HL-60 (cell line): ENCODE results near the gene ACSL6.

Experiments used
- DNase-seq, 2 experiments: peaks; one replicate each; pipeline ENCODE4 v3.0.0-alpha.2; 2010 to 2020; ENCODE audit warnings: low read depth in 1 of 2, low spot score in 1 of 2
- H3K27ac ChIP-seq: fragments of 250-450 bp; sonication (Bioruptor Pico); replicated peaks from 2 replicates; pipeline ENCODE4 v1.5.1; 2020; ENCODE audit warnings: mild to moderate bottlenecking, moderate library complexity
- H3K27me3 ChIP-seq: fragments of 250-450 bp; sonication (Bioruptor Pico); 2 replicates; pipeline ENCODE4 v1.5.1; 2021; ENCODE audit warnings: mild to moderate bottlenecking, moderate library complexity; ENCODE audit not compliant: insufficient read depth, poor library complexity, severe bottlenecking
- H3K4me3 ChIP-seq: replicated peaks from 2 replicates; pipeline ENCODE4 v1.5.1; 2011; ENCODE audit warnings: mild to moderate bottlenecking, control low read depth, low read length; ENCODE audit not compliant: insufficient read depth
- GABPA ChIP-seq: IDR thresholded peaks from 2 replicates; pipeline ENCODE4 v1.6.1; 2012; ENCODE audit warnings: low read depth
- POLR2AphosphoS5 ChIP-seq: IDR thresholded peaks from 2 replicates; pipeline ENCODE4 v1.6.1; 2012; ENCODE audit warnings: low read depth
- SPI1 ChIP-seq: IDR thresholded peaks from 2 replicates; pipeline ENCODE4 v1.6.1; 2012; ENCODE audit warnings: low read depth, mild to moderate bottlenecking, borderline replicate concordance
- TF ChIP-seq, protein P1 (sequence below): IDR thresholded peaks from one replicate; pipeline ENCODE4 v1.5.1; 2011; ENCODE audit warnings: low read length, control low read depth, inconsistent platforms; ENCODE audit not compliant: insufficient read depth
- TF ChIP-seq, protein P2 (sequence below): IDR thresholded peaks from 2 replicates; pipeline ENCODE4 v1.6.1; 2012; ENCODE audit warnings: low read depth; ENCODE audit not compliant: insufficient replicate concordance

ACSL6 gene

DNA sequence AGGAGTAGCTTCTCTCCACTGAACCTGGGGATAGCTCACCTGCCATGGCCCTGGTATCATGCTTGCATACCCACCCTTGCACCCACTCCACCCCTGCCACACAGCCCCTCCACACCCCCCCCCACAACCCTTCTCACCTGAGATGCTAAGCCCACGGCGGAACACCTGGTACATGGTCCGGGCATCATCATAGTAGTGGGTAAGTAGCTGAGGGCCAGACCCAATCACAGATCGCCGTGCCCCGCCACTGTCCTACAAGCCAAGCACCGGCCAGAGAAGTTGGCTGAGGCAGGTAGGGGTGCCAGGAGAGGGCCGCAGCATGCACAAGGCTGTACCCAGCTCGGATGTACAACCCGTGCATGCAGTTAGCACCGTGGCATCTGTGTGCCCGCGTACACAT is 20.7 kb downstream of the ACSL6 start:
- Histone ChIP-seq H3K27ac (no peak overlapping the region), H3K27me3 (no peaks in the 10 kb centered on the region), H3K4me3 (no peak overlapping the region)
- TF ChIP-seq, protein P1, sequence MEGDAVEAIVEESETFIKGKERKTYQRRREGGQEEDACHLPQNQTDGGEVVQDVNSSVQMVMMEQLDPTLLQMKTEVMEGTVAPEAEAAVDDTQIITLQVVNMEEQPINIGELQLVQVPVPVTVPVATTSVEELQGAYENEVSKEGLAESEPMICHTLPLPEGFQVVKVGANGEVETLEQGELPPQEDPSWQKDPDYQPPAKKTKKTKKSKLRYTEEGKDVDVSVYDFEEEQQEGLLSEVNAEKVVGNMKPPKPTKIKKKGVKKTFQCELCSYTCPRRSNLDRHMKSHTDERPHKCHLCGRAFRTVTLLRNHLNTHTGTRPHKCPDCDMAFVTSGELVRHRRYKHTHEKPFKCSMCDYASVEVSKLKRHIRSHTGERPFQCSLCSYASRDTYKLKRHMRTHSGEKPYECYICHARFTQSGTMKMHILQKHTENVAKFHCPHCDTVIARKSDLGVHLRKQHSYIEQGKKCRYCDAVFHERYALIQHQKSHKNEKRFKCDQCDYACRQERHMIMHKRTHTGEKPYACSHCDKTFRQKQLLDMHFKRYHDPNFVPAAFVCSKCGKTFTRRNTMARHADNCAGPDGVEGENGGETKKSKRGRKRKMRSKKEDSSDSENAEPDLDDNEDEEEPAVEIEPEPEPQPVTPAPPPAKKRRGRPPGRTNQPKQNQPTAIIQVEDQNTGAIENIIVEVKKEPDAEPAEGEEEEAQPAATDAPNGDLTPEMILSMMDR = no peak
- TF ChIP-seq POLR2AphosphoS5 (no peak), SPI1 (no peak)
- no peak for DNase-seq

DNA sequence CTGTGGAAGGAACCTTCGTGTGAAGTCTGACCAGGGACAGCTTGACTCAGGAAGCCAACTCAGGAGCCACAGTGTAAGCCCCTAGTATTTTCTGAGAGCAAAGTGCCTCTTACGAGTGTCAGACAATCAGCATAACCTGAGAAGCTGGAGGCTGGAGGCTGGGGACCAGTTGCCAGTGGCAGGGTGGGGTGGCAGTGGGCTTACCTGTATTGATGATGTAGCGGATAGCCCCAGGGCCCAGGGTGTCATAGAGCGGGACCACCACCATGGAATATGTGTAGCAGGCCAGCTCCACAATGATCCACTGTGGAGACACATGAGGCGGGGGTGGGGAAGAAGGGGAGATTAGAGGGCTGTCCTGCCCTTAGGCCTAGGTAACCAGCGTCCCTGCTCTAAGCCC is 22.9 kb downstream of the ACSL6 start:
- Histone ChIP-seq H3K4me3 (no peak overlapping the region), H3K27me3 (no peaks in the 10 kb centered on the region), H3K27ac (no peak overlapping the region)
- no peak for DNase-seq
- TF ChIP-seq SPI1 (no peak), POLR2AphosphoS5 (no peak)
- TF ChIP-seq, protein P2, sequence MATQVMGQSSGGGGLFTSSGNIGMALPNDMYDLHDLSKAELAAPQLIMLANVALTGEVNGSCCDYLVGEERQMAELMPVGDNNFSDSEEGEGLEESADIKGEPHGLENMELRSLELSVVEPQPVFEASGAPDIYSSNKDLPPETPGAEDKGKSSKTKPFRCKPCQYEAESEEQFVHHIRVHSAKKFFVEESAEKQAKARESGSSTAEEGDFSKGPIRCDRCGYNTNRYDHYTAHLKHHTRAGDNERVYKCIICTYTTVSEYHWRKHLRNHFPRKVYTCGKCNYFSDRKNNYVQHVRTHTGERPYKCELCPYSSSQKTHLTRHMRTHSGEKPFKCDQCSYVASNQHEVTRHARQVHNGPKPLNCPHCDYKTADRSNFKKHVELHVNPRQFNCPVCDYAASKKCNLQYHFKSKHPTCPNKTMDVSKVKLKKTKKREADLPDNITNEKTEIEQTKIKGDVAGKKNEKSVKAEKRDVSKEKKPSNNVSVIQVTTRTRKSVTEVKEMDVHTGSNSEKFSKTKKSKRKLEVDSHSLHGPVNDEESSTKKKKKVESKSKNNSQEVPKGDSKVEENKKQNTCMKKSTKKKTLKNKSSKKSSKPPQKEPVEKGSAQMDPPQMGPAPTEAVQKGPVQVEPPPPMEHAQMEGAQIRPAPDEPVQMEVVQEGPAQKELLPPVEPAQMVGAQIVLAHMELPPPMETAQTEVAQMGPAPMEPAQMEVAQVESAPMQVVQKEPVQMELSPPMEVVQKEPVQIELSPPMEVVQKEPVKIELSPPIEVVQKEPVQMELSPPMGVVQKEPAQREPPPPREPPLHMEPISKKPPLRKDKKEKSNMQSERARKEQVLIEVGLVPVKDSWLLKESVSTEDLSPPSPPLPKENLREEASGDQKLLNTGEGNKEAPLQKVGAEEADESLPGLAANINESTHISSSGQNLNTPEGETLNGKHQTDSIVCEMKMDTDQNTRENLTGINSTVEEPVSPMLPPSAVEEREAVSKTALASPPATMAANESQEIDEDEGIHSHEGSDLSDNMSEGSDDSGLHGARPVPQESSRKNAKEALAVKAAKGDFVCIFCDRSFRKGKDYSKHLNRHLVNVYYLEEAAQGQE = no peak
- TF ChIP-seq, protein P1 = no peak

DNA sequence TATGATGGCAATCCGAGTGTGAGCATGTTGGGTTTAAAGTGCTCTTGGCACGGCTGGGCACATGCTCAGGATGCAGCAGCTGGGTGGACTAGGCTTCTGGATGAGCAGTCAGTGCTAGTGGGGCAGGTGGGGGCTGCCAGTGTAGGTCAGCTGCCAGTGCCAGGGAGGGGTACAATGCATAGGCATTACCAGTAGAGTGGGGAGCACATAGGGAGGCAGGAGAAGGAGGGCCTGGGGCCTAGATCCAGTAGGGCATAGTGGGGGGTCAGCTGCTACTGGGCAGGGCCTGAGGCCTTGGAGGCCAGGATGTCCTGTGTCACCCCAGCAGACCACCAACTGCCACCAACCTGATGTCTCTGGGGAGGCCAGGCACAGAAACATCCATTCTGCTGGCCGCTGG is 24.2 kb downstream of the ACSL6 start:
- Histone ChIP-seq H3K4me3 (no peak overlapping the region), H3K27ac (no peak overlapping the region), H3K27me3 (no peaks in the 10 kb centered on the region)
- TF ChIP-seq GABPA (no peak), POLR2AphosphoS5 (no peak), SPI1 (no peak)
- TF ChIP-seq, protein P2 = no peak
- TF ChIP-seq, protein P1 = no peak
- DNase-seq = no peak

DNA sequence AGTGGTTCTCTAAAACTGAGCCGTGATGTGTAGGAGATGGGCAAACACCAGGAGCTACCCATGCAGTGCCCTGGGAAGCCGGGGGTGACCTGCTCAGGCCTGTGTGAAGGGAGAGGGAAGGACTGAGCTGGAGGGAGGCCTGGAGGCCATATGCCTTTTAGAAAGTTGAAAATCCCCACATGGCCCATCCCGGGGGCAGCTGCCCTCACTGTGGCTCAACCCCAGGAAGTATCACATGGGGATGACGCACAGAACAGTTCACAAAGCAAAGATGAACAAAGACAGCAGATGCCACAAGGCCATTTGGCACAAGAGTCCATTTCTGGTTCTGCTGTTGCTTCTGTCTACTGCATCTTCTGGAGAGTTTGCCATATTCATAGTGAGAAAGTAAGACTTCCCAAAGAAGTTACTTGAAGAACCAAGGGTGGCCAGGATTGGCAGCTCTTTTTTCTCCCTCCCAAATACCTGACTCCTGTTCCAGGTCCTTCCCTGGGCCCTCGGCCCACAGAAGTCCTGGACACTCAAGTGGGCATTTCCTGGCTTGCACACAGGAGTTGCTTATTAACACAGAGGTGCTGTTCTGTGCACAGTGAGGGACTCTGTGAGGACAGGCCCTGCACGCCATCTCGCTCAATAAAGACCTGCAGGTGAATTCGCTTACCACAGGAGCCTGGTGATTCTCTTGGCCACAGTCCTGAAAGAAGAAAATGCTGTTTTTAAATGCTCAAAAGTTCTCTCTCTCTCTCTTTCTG is 25.1 kb downstream of the ACSL6 start:
- no peak overlapping the region for H3K4me3 ChIP-seq
- H3K27ac ChIP-seq = no peak overlapping the region
- no peak for DNase-seq
- no peaks in the 10 kb centered on the region for H3K27me3 ChIP-seq
- TF ChIP-seq, protein P1 = no peak
- TF ChIP-seq, protein P2 = no peak
- no peak for TF ChIP-seq SPI1
- no peak for TF ChIP-seq POLR2AphosphoS5
- TF ChIP-seq GABPA = no peak
